T-cell (primary cell): ENCODE results near the gene SCN2A. TPM values are rescaled to one million over a fixed set of nuclear protein-coding genes. Genes with fewer than 3 reads are reported as not detected.

ENCODE experiments used
- ATAC-seq, 4 experiments: fragments of 200-7000 bp in 3 of 4; fragments of 150-1000 bp in 1 of 4; cut with Tn5 transposase; replicated peaks in 1 of 4; 1 replicate in 3 of 4; 2 replicates in 1 of 4; pipeline ENCODE4 v1.10.0; 2021; ENCODE audit warnings: moderate library complexity in 3 of 4, mild to moderate bottlenecking in 2 of 4, moderate number of reproducible peaks in 1 of 4
- CTCF ChIA-PET, 2 donors: fragments of 300-600 bp; sonication (Branson Sonifier 250); formaldehyde crosslinking; loops; one replicate each; lab custom pipeline; 2022; ENCODE audit warnings: antibody characterized with exemption in 2 of 2; lab: Charles Lee
- POLR2A ChIA-PET, 2 donors: fragments of 300-600 bp; sonication (Branson Sonifier 250); formaldehyde crosslinking; loops; one replicate each; lab custom pipeline; 2022; ENCODE audit warnings: antibody characterized with exemption in 2 of 2; lab: Charles Lee
- DNase-seq, 35 experiments: peaks; one replicate each; pipeline versions ENCODE4 v3.0.0 to v3.0.0-alpha.2; 2013 to 2023
- H3K27ac ChIP-seq: one replicate; pipeline ENCODE4 v1.5.1; 2013; ENCODE audit warnings: low read length
- H3K27me3 ChIP-seq, 2 experiments: replicated peaks in 1 of 2; 1 replicate in 1 of 2; 2 replicates in 1 of 2; pipeline versions ENCODE4 v1.6.1 to v1.7.0; 2013; ENCODE audit warnings: low read length in 1 of 2, mixed read lengths in 1 of 2; ENCODE audit not compliant: control insufficient read depth in 2 of 2, insufficient read depth in 2 of 2; ENCODE audit errors: extremely low read depth in 1 of 2
- H3K36me3 ChIP-seq, 2 donors: 1 replicate in 1 of 2; 2 replicates in 1 of 2; pipeline versions ENCODE4 v1.6.1 to v1.7.0; 2013; ENCODE audit warnings: low read length in 1 of 2; ENCODE audit not compliant: control insufficient read depth in 2 of 2, insufficient read depth in 1 of 2; ENCODE audit errors: extremely low read depth in 1 of 2
- H3K4me1 ChIP-seq, 2 experiments: 1 replicate in 1 of 2; 2 replicates in 1 of 2; pipeline versions ENCODE4 v1.6.1 to v1.7.0; 2013; ENCODE audit warnings: low read length in 2 of 2, mixed read lengths in 1 of 2; ENCODE audit not compliant: insufficient read depth in 2 of 2, control insufficient read depth in 1 of 2; ENCODE audit errors: extremely low read depth in 1 of 2
- H3K4me3 ChIP-seq, 2 donors: 1 replicate in 1 of 2; 2 replicates in 1 of 2; pipeline versions ENCODE4 v1.5.1 to v1.7.0; 2013; ENCODE audit warnings: mild to moderate bottlenecking in 2 of 2, low read length in 1 of 2, moderate library complexity in 1 of 2; ENCODE audit not compliant: control insufficient read depth in 1 of 2; ENCODE audit errors: extremely low read depth in 1 of 2
- H3K9me3 ChIP-seq: 2 replicates; pipeline ENCODE4 v1.7.0; 2013
- H3K27ac Mint-ChIP-seq, 2 donors: one replicate each; pipeline ENCODE4 v1.8.0; 2020 to 2021; ENCODE audit warnings: mild to moderate bottlenecking in 2 of 2, mixed read lengths in 2 of 2
- H3K27me3 Mint-ChIP-seq, 2 donors: one replicate each; pipeline ENCODE4 v1.8.0; 2021 to 2022; ENCODE audit warnings: mixed read lengths in 2 of 2
- H3K36me3 Mint-ChIP-seq: one replicate; pipeline ENCODE4 v1.8.0; 2021; ENCODE audit warnings: mixed read lengths
- H3K4me1 Mint-ChIP-seq, 3 donors: one replicate each; pipeline ENCODE4 v1.8.0; 2020 to 2022; ENCODE audit warnings: mixed read lengths in 3 of 3, mild to moderate bottlenecking in 1 of 3
- H3K4me3 Mint-ChIP-seq, 3 donors: one replicate each; pipeline ENCODE4 v1.8.0; 2020 to 2022; ENCODE audit warnings: mild to moderate bottlenecking in 3 of 3, mixed read lengths in 3 of 3, moderate library complexity in 3 of 3
- H3K9me3 Mint-ChIP-seq, 3 donors: one replicate each; pipeline ENCODE4 v1.8.0; 2020 to 2022; ENCODE audit warnings: mixed read lengths in 3 of 3
- WGBS: methylation state at CpG from one replicate; pipeline ENCODE4 v1.1.5; 2013; ENCODE audit warnings: missing lambda C conversion rate; ENCODE audit not compliant: insufficient coverage; 5-methylcytosine and 5-hydroxymethylcytosine counted together
- total RNA-seq, 35 experiments: library from RNA in 6 of 35; stranded (reverse) in 6 of 35; fragments of 120-200 nt in 1 of 35; gene quantifications; one replicate each; pipeline versions ENCODE4 v1.2.1 to v1.2.4 and lab custom pipeline; 2013 to 2026

The SCN2A gene
- total RNA-seq, 5 donors from 2014 or later (not counting 1 experiment from before 2014, with no cell fraction given), result not detected

GRCh38 chr2:165277860-165278656 is 38.8 kb downstream of the SCN2A start:
- H3K27ac Mint-ChIP-seq, result no peak overlapping the region
- no peaks in the 10 kb centered on the region for H3K27me3 Mint-ChIP-seq
- POLR2A ChIA-PET, result interaction anchor here in 1 of 2 donors (0.6 kb wide), 1 partner anchor 497 kb away, joined by 5 read pairs; no protein-coding TSS in a partner anchor
- no peak overlapping the region for H3K4me3 Mint-ChIP-seq
- peaks cover 0 to 6% (median 4%) of the 10 kb centered on the region in 3 donors for H3K4me1 Mint-ChIP-seq
- no peaks in the 10 kb centered on the region for H3K9me3 ChIP-seq
- ATAC-seq, result no peak
- H3K4me1 ChIP-seq, result no peaks in the 10 kb centered on the region
- no peak overlapping the region for H3K4me3 ChIP-seq
- WGBS, result 38% methylated on average over 1 of the region's 5 CpGs
- no peaks in the 10 kb centered on the region for H3K36me3 Mint-ChIP-seq
- peaks cover 0 to 2% of the 10 kb centered on the region in 2 experiments for H3K27me3 ChIP-seq
- peaks cover 0 to 3% (median 0%) of the 10 kb centered on the region in 3 donors for H3K9me3 Mint-ChIP-seq
- H3K27ac ChIP-seq, result no peak overlapping the region
- CTCF ChIA-PET, result no interaction called here
- DNase-seq, result no peak
- H3K36me3 ChIP-seq, result no peaks in the 10 kb centered on the region

- DNase-seq, result no peak
- no peaks in the 10 kb centered on the region for H3K9me3 ChIP-seq
- H3K27ac Mint-ChIP-seq, result no peak overlapping the region
- no peaks in the 10 kb centered on the region for H3K36me3 Mint-ChIP-seq
- H3K4me3 Mint-ChIP-seq, result no peak overlapping the region
- no CpG with 5 or more reads among the region's 4 CpGs for WGBS
- peaks cover 0 to 2% (median 0%) of the 10 kb centered on the region in 3 donors for H3K9me3 Mint-ChIP-seq
- no peaks in the 10 kb centered on the region for H3K4me1 ChIP-seq
- H3K27me3 ChIP-seq, result peaks cover 0 to 2% of the 10 kb centered on the region in 2 experiments
- no peak for ATAC-seq
- H3K4me1 Mint-ChIP-seq, result peaks cover 0 to 6% (median 4%) of the 10 kb centered on the region in 3 donors
- CTCF ChIA-PET, result no interaction called here
- POLR2A ChIA-PET, result no interaction called here
- no peak overlapping the region for H3K27ac ChIP-seq
- no peaks in the 10 kb centered on the region for H3K36me3 ChIP-seq
- no peaks in the 10 kb centered on the region for H3K27me3 Mint-ChIP-seq
- H3K4me3 ChIP-seq, result no peak overlapping the region
These were observed 41.1 kb downstream of the SCN2A start for GRCh38 chr2:165280356-165280755.

GRCh38 chr2:165281387-165281786 is 42.2 kb downstream of the SCN2A start:
- Histone ChIP-seq H3K27ac (no peak overlapping the region), H3K9me3 (no peaks in the 10 kb centered on the region), H3K4me3 (no peak overlapping the region), H3K27me3 (peaks cover 0 to 2% of the 10 kb centered on the region in 2 experiments), H3K36me3 (no peaks in the 10 kb centered on the region), H3K4me1 (no peaks in the 10 kb centered on the region)
- ChIA-PET CTCF (no interaction called here), POLR2A (no interaction called here)
- WGBS, result 86% methylated on average over 3 of the region's 4 CpGs
- Mint-ChIP-seq H3K9me3 (no peaks in the 10 kb centered on the region), H3K27me3 (no peaks in the 10 kb centered on the region), H3K4me3 (no peak overlapping the region), H3K36me3 (no peaks in the 10 kb centered on the region), H3K4me1 (peaks cover 0 to 6% (median 4%) of the 10 kb centered on the region in 3 donors), H3K27ac (no peak overlapping the region)
- ATAC-seq (no peak), DNase-seq (no peak)

- POLR2A ChIA-PET, result interaction anchor here in 1 of 2 donors (0.6 kb wide), 2 partner anchors 11 to 28 kb away, joined by 12 read pairs; no protein-coding TSS in a partner anchor
- ATAC-seq (no peak), DNase-seq (no peak)
- Histone ChIP-seq H3K27ac (no peak overlapping the region), H3K36me3 (no peaks in the 10 kb centered on the region), H3K4me3 (no peak overlapping the region), H3K27me3 (peaks cover 0 to 2% of the 10 kb centered on the region in 2 experiments), H3K4me1 (no peaks in the 10 kb centered on the region), H3K9me3 (no peaks in the 10 kb centered on the region)
- Mint-ChIP-seq H3K4me1 (no peaks in the 10 kb centered on the region), H3K36me3 (no peaks in the 10 kb centered on the region), H3K27ac (no peak overlapping the region), H3K27me3 (no peaks in the 10 kb centered on the region), H3K9me3 (no peaks in the 10 kb centered on the region), H3K4me3 (no peak overlapping the region)
- CTCF ChIA-PET, result interaction anchor here (0.5 to 1.1 kb wide), 3 partner anchors 9 to 844 kb away, joined by 3 read pairs; partner anchors contain the start of gene SCN1A (in 1 of the 2)
- WGBS, result no CpG with 5 or more reads among the region's 1 CpG
These were observed 44.1 kb downstream of the SCN2A start for GRCh38 chr2:165283342-165283741.

GRCh38 chr2:165287094-165287778 is 48.0 kb downstream of the SCN2A start:
- DNase-seq (no peak), ATAC-seq (no peak)
- CTCF ChIA-PET, result no interaction called here
- Mint-ChIP-seq H3K4me1 (no peaks in the 10 kb centered on the region), H3K9me3 (no peaks in the 10 kb centered on the region), H3K27ac (no peak overlapping the region), H3K27me3 (peaks cover 0 to 5% of the 10 kb centered on the region in 2 donors), H3K4me3 (no peak overlapping the region), H3K36me3 (no peaks in the 10 kb centered on the region)
- Histone ChIP-seq H3K27ac (no peak overlapping the region), H3K36me3 (no peaks in the 10 kb centered on the region), H3K4me1 (no peaks in the 10 kb centered on the region), H3K9me3 (no peaks in the 10 kb centered on the region), H3K27me3 (no peaks in the 10 kb centered on the region), H3K4me3 (no peak overlapping the region)
- WGBS, result no CpG with 5 or more reads among the region's 3 CpGs
- POLR2A ChIA-PET, result no interaction called here

- no peak overlapping the region for H3K4me3 Mint-ChIP-seq
- no peak overlapping the region for H3K27ac Mint-ChIP-seq
- Histone ChIP-seq H3K4me1 (peaks cover 0 to 4% of the 10 kb centered on the region in 2 experiments), H3K4me3 (no peak overlapping the region), H3K9me3 (no peaks in the 10 kb centered on the region), H3K27me3 (no peaks in the 10 kb centered on the region), H3K27ac (no peak overlapping the region), H3K36me3 (no peaks in the 10 kb centered on the region)
- DNase-seq (no peak), ATAC-seq (no peak)
- H3K9me3 Mint-ChIP-seq, result no peaks in the 10 kb centered on the region
- peaks cover 2 to 5% of the 10 kb centered on the region in 2 donors for H3K27me3 Mint-ChIP-seq
- ChIA-PET POLR2A (no interaction called here), CTCF (interaction anchor here in 1 of 2 donors (0.8 kb wide), 1 partner anchor 13 kb away, joined by 3 read pairs; no protein-coding TSS in a partner anchor)
- H3K4me1 Mint-ChIP-seq, result peaks cover 0 to 1% (median 1%) of the 10 kb centered on the region in 3 donors
- WGBS, result no CpG with 5 or more reads among the region's 2 CpGs
- H3K36me3 Mint-ChIP-seq, result no peaks in the 10 kb centered on the region
These were observed 49.9 kb downstream of the SCN2A start for GRCh38 chr2:165289069-165289468.
